Activated naive CD8-positive, alpha-beta T cell treated with anti-CD3 and anti-CD28 coated beads, Interleukin-2, amount 50 U/mL, for 24 hours (primary cell): ENCODE results near the gene MNAT1.
"Not testable (repeated sequence)": the region's sequence is repeated elsewhere in the genome, so short reads cannot be mapped to it uniquely, and the experiment has no call there.

Experiments used
- ATAC-seq: fragments of 150-1000 bp; cut with Tn5 transposase; one replicate; pipeline ENCODE4 v1.10.0; 2021
- DNase-seq: peaks from one replicate; pipeline ENCODE4 v3.0.0; 2021
- H3K27ac Mint-ChIP-seq: one replicate; pipeline ENCODE4 v1.8.0; 2021; ENCODE audit warnings: mild to moderate bottlenecking, mixed read lengths
- H3K27me3 Mint-ChIP-seq: one replicate; pipeline ENCODE4 v1.8.0; 2021; ENCODE audit warnings: mixed read lengths
- H3K36me3 Mint-ChIP-seq: one replicate; pipeline ENCODE4 v1.8.0; 2021; ENCODE audit warnings: low read depth, mixed read lengths
- H3K4me1 Mint-ChIP-seq: one replicate; pipeline ENCODE4 v1.8.0; 2021; ENCODE audit warnings: mixed read lengths
- H3K4me3 Mint-ChIP-seq: one replicate; pipeline ENCODE4 v1.8.0; 2021; ENCODE audit warnings: mild to moderate bottlenecking, moderate library complexity, mixed read lengths
- H3K9me3 Mint-ChIP-seq: one replicate; pipeline ENCODE4 v1.8.0; 2021; ENCODE audit warnings: mixed read lengths

Gene MNAT1

DNA sequence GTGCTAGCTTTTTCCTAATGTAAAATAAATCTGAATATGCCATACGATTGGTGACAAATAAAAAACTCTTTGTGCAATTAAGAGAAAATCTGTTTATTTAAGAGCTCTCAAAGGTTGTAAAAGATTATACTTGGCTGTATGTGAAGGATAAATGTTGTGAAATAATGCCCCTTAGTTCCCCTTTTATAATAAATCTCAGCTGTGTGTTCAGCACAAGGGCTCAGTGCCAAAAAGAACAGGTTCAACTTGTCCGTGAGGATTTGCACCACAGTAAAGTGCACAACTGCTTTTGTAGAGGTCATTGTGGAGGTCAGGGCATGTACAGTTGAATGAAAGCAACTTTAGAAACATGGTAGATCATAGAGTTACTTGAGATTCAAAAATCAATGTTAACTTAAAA, 127.7 kb downstream of the MNAT1 start:
- H3K27me3 Mint-ChIP-seq, result no peaks in the 10 kb centered on the region
- peaks cover 10% of the 10 kb centered on the region for H3K36me3 Mint-ChIP-seq
- peaks cover 8% of the 10 kb centered on the region for H3K9me3 Mint-ChIP-seq
- H3K4me1 Mint-ChIP-seq, result peaks cover 8% of the 10 kb centered on the region
- H3K27ac Mint-ChIP-seq, result no peak overlapping the region
- DNase-seq (no peak), ATAC-seq (no peak)
- no peak overlapping the region for H3K4me3 Mint-ChIP-seq

DNA sequence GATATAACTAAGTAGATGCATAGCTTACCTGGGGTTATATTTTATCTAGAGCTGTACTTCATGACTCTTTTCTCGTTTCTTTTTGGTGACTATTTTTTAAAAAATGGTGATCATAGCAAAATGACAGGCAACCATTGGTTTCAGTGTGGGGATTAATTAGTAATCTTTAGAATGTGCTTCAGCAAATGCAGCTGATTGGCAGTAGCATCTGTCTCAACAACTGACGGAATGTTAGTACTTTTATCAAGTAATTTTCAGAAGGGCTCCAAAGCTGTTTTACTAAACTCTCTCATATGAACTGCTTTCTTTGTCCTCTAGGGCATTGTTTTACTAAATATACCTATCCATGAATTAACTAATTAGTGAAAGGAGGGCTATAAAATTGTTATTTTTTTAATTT, 128.7 kb downstream of the MNAT1 start:
- Mint-ChIP-seq H3K27me3 (no peaks in the 10 kb centered on the region), H3K36me3 (peaks cover 3% of the 10 kb centered on the region), H3K4me3 (no peak overlapping the region), H3K4me1 (peaks cover 18% of the 10 kb centered on the region), H3K9me3 (peaks cover under 1% of the 10 kb centered on the region), H3K27ac (no peak overlapping the region)
- DNase-seq (no peak), ATAC-seq (no peak)

DNA sequence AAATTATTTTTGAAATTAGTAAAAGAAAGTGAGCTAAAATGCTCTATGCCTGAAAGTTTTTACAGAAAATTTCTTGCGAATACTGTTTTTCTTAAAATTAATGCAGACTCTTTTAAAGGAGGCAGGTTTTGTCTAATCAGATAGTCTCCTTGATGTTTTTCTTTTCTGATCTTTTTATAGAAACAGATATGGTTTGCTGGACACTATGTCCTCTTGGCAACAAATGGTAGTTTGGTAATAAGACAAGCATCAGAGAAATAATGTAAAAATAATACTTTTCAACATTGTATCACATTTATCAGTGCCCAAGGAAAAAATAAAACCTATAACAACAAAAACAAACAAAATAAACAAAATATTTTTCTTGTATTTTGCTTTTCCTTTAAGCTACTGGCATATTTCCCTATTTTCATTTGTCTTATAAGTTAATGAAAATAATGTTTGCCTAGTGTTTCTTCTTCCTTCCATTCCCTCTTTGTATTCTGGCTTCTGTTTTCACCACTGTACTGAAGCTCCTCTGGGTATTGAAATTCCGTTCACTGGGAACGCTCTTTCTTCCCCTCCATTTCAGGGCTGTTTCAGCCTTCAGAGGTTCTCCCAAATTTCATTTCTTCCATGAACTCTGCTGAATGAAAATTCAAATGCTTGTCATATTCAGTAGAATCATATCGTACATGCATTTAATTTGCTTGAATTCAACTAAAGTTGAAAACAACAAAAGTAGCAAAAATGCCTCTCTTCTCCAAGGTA, 131.0 kb downstream of the MNAT1 start:
- H3K27me3 Mint-ChIP-seq, result no peaks in the 10 kb centered on the region

DNA sequence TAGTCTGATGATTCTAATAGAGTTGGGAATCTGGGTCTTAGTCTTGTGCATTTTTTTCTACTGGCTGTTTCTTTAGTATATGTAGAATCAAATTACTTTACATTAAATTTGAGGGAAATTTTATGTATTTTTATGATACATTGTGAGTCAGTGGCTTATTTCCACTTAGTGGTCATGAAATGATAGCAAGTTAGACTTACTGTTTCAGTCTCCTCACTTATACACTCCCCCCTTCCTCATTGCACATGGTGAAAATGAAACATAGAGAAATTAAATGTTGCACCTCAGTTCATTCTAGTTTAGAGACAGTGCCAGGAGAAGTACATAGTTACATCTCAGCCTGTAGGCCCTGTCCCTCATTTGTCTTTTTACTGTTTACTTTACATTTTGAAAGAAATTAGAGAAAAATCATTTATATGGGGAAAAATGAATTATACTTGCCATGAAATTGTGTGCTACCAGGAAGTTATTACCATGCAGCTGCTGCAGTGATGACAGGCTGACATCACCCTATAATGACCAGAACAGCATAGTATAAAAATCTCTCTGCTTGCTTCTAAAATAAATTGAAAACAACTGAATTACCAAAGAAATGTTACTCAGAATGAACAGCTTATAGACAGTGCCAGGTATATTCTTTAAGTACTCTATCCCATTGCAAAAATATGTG, 133.1 kb downstream of the MNAT1 start:
- no peaks in the 10 kb centered on the region for H3K27me3 Mint-ChIP-seq
- peak overlapping the region; percentile 12 for H3K27ac Mint-ChIP-seq
- H3K4me3 Mint-ChIP-seq, result no peak overlapping the region
- ATAC-seq (peak; percentile 98), DNase-seq (no peak)
- no peaks in the 10 kb centered on the region for H3K9me3 Mint-ChIP-seq
- H3K36me3 Mint-ChIP-seq, result no peaks in the 10 kb centered on the region
- H3K4me1 Mint-ChIP-seq, result peaks cover 18% of the 10 kb centered on the region

More for the DNA sequence above, 131.0 kb downstream of the MNAT1 start:
- Mint-ChIP-seq H3K36me3 (no peaks in the 10 kb centered on the region), H3K27ac (no peak overlapping the region), H3K4me1 (peaks cover 18% of the 10 kb centered on the region), H3K4me3 (no peak overlapping the region), H3K9me3 (no peaks in the 10 kb centered on the region)
- ATAC-seq, result no peak
- no peak for DNase-seq

DNA sequence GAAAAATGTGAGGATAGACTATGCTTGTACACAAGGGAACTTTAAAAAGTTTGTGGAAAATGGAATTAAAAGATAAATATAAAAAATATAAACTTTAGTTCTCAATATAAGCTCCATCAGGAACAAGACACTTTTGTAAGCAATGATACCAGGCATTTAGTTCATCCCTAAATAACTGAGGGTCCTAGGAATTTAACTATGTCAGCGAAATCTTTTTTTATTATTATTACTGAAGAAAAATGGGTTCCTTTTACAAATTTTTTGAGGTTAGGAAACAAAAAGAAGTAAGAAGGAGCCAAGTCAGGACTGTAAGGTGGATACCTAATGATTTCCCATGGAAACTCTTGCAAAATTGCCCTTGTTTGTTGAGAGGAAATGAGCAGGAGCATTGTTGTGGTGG, 143.6 kb downstream of the MNAT1 start:
- peaks cover 10% of the 10 kb centered on the region for H3K4me1 Mint-ChIP-seq
- no peak for ATAC-seq
- H3K36me3 Mint-ChIP-seq, result peaks cover 29% of the 10 kb centered on the region
- H3K4me3 Mint-ChIP-seq, result no peak overlapping the region
- DNase-seq, result no peak
- no peak overlapping the region for H3K27ac Mint-ChIP-seq
- peaks cover 12% of the 10 kb centered on the region for H3K9me3 Mint-ChIP-seq
- H3K27me3 Mint-ChIP-seq, result no peaks in the 10 kb centered on the region

DNA sequence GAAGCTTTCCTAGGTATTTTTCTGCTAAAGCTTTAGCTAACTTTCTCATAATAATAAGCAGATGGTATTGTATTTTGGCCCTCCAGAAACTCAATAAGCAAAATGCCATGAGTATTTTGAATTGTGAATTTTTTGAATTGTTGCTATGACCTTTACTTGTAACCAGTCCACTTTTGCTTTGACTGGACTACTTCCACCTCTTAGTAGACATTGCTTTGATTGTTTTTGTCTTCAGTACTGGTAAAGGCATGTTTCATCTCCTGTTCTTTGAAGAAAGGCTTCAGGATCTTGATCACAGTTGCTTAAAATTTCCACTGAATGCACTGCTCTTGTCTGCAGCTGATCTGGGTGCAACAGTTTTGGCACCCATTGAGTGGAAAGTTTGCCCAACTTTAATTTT, 144.0 kb downstream of the MNAT1 start:
- ATAC-seq (peak; percentile 69), DNase-seq (no peak)
- Mint-ChIP-seq H3K9me3 (peaks cover 15% of the 10 kb centered on the region), H3K27ac (no peak overlapping the region), H3K4me1 (peaks cover 10% of the 10 kb centered on the region), H3K27me3 (no peaks in the 10 kb centered on the region), H3K36me3 (peaks cover 31% of the 10 kb centered on the region), H3K4me3 (no peak overlapping the region)

DNA sequence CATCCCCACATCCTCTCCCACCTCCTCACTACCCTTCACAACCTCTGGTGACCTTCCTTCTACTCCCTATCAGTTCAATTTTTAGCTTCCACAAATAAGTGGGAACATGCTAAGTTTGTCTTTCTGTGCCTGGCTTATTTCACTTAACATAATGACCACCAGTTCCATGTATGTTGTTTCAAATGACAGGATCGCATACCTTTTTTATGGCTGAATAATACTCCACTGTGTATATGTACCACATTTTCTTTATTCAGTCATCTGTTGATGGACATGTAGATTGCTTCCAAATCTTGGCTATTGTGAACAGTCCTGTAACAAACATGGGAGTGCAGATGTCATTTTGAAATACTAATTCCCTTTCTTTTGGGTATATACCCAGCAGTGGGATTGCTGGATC, 147.7 kb downstream of the MNAT1 start:
- Mint-ChIP-seq H3K4me1 (peaks cover 10% of the 10 kb centered on the region), H3K36me3 (peaks cover 53% of the 10 kb centered on the region), H3K27ac (no peak overlapping the region), H3K27me3 (no peaks in the 10 kb centered on the region), H3K9me3 (peaks cover 48% of the 10 kb centered on the region), H3K4me3 (no peak overlapping the region)
- DNase-seq, result no peak
- ATAC-seq, result no peak

DNA sequence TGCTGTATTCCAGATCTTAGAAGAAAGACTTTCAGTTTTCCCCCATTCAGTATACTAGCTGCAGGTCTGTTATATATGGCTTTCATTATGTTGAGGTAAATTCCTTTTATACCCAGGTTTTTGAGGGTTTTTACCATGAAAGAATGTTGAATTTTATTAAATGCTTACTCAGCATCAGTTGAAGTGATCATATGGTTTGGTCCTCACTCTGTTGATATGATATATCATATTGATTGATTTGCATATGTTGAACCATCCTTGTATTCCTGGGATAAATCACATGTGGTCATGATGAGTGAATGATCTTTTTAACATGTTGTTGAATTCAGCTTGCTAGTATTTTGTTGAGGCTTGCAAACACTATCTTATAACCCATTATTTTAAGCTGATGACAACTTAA, 149.6 kb downstream of the MNAT1 start:
- peaks cover 56% of the 10 kb centered on the region for H3K36me3 Mint-ChIP-seq
- ATAC-seq, result no peak

DNA sequence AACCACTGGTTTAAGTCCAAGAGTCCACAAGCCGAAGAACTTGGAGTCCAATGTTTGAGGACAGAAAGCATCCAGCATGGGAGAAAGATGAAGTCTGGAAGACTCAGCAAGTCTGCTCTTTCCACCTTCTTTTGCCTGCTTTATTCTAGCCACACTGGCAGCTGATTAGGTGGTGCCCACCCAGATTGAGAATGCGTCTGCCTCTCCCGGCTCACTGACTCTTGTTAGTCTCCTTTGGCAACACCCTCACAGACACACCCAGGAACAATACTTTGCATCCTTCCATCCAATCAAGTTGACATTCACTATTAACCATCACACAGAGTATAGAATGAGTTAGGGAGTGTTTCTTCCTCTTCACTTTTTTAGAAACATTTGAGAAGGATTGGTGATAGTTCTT, 156.1 kb downstream of the MNAT1 start:
- ATAC-seq, H3K4me3 Mint-ChIP-seq, H3K27ac Mint-ChIP-seq, DNase-seq, H3K27me3 Mint-ChIP-seq: not testable (repeated sequence)
- Mint-ChIP-seq H3K36me3 (peaks cover 13% of the 10 kb centered on the region), H3K9me3 (peaks cover 17% of the 10 kb centered on the region), H3K4me1 (peaks cover 18% of the 10 kb centered on the region)

More for the DNA sequence above, 149.6 kb downstream of the MNAT1 start:
- H3K27ac Mint-ChIP-seq, result no peak overlapping the region
- no peak overlapping the region for H3K4me3 Mint-ChIP-seq
- no peaks in the 10 kb centered on the region for H3K27me3 Mint-ChIP-seq
- peaks cover 48% of the 10 kb centered on the region for H3K9me3 Mint-ChIP-seq
- peaks cover under 1% of the 10 kb centered on the region for H3K4me1 Mint-ChIP-seq
- no peak for DNase-seq

DNA sequence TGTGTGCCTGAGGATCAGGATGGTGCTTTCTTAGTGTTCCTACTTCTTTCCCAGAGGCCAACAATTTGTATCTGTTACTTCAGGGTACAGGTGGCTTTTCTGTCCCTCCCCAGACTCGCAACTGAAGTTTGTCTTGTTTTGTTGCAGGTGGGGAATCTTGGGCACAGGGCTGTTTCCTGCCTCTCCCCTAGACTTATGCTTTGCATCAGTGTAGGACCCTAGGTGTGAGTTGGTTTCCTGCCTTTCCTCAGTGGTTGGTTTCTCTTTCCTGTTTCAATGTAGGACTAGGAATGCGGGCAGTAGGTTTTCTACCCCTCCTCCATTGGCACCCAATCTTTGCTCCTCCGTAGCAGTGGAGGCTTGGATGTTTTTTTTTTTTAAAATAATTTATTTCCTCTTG, 159.3 kb downstream of the MNAT1 start:
- H3K27me3 Mint-ChIP-seq, result no peaks in the 10 kb centered on the region
- ATAC-seq, result no peak
- no peak overlapping the region for H3K4me3 Mint-ChIP-seq
- peaks cover 4% of the 10 kb centered on the region for H3K9me3 Mint-ChIP-seq
- peaks cover 18% of the 10 kb centered on the region for H3K4me1 Mint-ChIP-seq
- no peaks in the 10 kb centered on the region for H3K36me3 Mint-ChIP-seq
- no peak for DNase-seq
- no peak overlapping the region for H3K27ac Mint-ChIP-seq

DNA sequence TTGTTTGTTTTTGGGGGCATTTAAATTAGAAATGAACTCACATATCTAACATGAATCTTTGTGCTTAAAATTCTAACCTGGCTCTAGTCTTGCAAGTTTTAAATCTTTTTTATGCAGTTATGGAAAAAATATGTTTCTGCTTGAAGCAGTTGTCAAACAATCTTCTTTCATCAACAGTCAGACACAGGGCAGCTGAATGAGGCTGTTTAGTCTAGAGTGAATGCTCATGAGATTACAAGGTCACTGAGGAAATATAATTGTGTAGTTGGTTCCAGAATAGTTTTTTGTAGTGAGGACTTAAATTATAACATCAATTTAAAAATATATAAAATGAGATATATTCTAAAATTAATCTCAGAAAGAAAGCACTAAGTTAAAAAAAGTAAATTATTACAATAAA, 169.8 kb downstream of the MNAT1 start:
- H3K4me3 Mint-ChIP-seq, result no peak overlapping the region
- H3K27me3 Mint-ChIP-seq, result no peaks in the 10 kb centered on the region
- peaks cover 3% of the 10 kb centered on the region for H3K36me3 Mint-ChIP-seq
- H3K9me3 Mint-ChIP-seq, result no peaks in the 10 kb centered on the region
- H3K27ac Mint-ChIP-seq, result no peak overlapping the region
- no peaks in the 10 kb centered on the region for H3K4me1 Mint-ChIP-seq
- DNase-seq, result no peak
- ATAC-seq, result no peak

DNA sequence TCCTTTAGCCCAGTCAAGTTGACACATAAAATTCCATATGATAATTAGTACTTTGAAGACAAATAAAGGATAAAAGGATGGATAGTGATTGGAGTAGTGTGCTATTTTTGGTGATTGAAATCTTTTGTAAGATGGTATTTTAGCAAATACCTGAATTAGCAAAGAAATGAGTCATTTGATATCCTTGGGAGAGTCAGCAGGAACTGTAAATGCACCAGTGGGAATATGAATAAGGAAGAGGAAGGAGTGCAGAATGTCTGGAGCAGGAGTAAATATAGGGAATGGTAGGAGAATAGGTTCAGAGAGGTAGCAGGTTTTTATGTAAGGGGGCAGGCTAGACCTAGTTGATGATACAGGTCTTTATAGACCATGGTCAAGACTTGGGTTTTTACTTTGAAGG, 171.4 kb downstream of the MNAT1 start:
- ATAC-seq (no peak), DNase-seq (no peak)
- no peak overlapping the region for H3K27ac Mint-ChIP-seq
- H3K9me3 Mint-ChIP-seq, result no peaks in the 10 kb centered on the region
- no peaks in the 10 kb centered on the region for H3K4me1 Mint-ChIP-seq
- peaks cover 3% of the 10 kb centered on the region for H3K36me3 Mint-ChIP-seq
- H3K4me3 Mint-ChIP-seq, result no peak overlapping the region
- H3K27me3 Mint-ChIP-seq, result no peaks in the 10 kb centered on the region

DNA sequence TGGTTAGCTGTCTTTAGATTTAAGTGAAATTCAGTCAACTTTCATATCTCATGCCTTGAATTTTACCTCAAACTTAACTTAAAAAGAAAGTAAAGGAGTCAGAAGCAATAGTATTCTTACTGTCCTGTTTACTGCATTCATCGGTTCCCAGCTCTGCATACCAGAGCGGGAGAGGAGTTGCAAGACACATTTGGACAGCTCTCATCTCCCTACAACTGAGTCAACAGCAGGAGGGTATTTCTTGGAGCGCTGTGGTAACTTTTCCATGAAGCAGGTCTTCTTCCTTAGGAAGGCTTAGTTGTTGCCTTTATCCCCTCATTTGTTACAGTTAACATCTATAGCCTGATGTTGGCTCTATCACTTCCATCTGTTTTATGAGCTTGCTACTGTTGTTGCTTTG, 181.2 kb downstream of the MNAT1 start:
- DNase-seq (no peak), ATAC-seq (no peak)
- no peaks in the 10 kb centered on the region for H3K27me3 Mint-ChIP-seq
- H3K4me1 Mint-ChIP-seq, result no peaks in the 10 kb centered on the region
- peaks cover 9% of the 10 kb centered on the region for H3K36me3 Mint-ChIP-seq
- no peak overlapping the region for H3K4me3 Mint-ChIP-seq
- no peak overlapping the region for H3K27ac Mint-ChIP-seq
- peaks cover 5% of the 10 kb centered on the region for H3K9me3 Mint-ChIP-seq

DNA sequence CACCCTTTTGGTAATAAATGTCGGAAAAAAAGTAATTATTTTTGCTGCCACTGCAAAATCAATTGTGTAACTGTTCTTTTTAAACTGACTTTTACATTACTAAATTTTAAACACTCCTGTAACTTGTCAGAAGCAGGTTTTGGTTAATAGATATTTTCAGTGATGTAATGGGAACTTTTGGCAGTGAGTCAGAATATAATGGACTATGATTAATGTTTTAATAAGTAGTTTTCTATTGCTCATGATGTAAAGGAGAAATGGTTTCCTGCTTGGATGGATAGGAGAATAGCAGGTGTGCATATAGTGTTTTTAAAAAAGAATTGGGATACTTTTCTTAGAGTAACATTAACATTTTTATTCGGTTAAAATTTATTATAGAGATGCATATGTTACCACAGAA, 187.5 kb downstream of the MNAT1 start:
- no peak for ATAC-seq
- Mint-ChIP-seq H3K4me1 (peaks cover 1% of the 10 kb centered on the region), H3K36me3 (peaks cover 3% of the 10 kb centered on the region), H3K4me3 (no peak overlapping the region), H3K9me3 (no peaks in the 10 kb centered on the region), H3K27me3 (no peaks in the 10 kb centered on the region), H3K27ac (no peak overlapping the region)
- no peak for DNase-seq

DNA sequence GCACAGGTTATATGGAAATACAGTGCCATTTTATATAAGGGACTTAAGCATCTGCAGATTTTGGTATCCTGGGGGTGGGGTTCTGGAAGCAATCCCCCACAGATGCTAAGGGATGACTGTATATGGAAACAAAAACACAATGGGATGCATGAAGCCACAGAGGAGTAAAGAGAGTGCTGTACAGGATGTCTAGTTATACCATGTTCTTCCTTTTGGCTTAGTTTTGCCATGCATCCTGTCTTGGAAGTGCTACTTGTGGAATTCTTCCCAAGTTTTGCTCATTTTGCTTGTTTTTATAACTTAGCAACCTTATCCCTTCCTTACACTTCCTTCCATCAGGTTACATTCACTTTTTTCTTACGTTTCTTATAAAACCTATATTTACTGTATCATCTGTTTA, 190.7 kb downstream of the MNAT1 start:
- DNase-seq, result no peak
- Mint-ChIP-seq H3K9me3 (no peaks in the 10 kb centered on the region), H3K4me3 (no peak overlapping the region), H3K27ac (no peak overlapping the region), H3K4me1 (peaks cover 1% of the 10 kb centered on the region), H3K27me3 (no peaks in the 10 kb centered on the region), H3K36me3 (peaks cover 1% of the 10 kb centered on the region)
- ATAC-seq, result no peak
